GM18861 (cell line): ENCODE data around the gene SUGCT.

Experiments used
- ATAC-seq: cut with Tn5 transposase; IDR thresholded peaks from one replicate; pipeline ENCODE4 v1.9.1; 2021; ENCODE audit not compliant: unreplicated experiment

Gene SUGCT

GRCh38 chr7:40315277-40315676, 180.5 kb downstream of the SUGCT start:
- ATAC-seq, result no peak

- no peak for ATAC-seq
Measured at GRCh38 chr7:40316176-40316575, 181.4 kb downstream of the SUGCT start.

- no peak for ATAC-seq
Measured at GRCh38 chr7:40324914-40325313, 190.1 kb downstream of the SUGCT start.

DNA sequence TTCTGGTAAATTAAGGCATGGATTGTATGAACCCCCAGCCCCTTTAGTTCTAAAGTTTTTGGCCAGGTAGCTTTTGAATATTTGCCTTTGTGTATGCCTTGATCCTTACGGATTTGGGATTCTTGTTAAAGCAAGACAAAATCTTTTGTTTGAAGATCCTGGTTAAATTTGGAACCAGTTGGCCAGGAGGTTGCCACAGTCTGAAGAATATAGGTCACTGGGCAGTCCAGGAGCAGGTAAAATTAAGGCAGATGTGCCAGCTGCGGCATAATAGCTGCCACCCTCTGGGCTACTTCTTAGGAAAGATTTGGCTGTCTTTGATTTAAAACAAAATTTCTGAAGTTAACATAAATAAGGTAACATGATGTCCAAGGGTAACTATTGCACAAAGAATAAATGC, 192.3 kb downstream of the SUGCT start:
- ATAC-seq, result no peak

GRCh38 chr7:40327873-40328272, 193.1 kb downstream of the SUGCT start:
- no peak for ATAC-seq

DNA sequence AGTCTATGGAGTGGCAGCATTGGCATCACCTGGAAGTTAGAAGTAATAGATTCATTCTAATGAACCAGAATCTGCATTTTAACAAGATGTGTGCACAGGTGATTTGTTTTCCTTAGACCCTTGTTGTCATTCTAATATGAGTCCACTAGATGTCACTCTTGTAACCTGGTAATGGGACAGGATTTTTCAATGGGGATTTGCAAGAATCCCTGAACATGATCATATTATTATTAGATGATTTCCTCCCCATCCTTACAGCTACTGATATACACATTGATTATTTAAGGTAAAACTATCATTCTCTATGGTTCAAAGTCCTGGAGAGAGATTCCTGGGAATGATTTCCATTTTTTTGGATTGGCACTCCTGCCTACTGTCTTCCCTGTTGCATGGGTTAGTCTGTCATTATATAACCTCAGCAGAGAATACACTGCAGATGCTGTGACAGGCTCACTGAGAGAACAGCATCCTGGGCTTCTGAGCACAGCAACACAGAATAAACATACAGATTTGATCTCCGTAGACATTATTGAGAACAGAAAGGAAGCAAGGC, 194.9 kb downstream of the SUGCT start:
- peak; percentile 68 for ATAC-seq

DNA sequence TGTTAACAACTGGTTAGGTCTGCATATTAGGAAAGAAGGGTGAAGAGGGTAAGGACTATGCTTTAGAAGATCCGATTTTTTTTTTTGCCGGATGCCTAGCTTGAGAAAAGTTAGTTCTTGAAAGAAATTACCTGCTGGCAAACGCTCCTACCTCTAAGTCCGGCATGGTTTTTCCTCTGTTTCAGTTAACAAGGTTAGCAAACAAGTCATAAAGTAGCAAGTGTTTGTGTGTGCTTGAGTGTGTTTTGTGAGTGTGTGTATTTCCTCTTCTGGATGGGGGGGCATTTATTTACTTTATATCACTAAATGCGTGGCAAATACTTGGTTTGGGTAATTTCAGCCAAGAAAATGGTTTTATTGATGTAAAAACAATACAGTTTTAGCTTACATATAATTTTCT, 195.6 kb downstream of the SUGCT start:
- no peak for ATAC-seq

- no peak for ATAC-seq
Measured at GRCh38 chr7:40331915-40332314, 197.1 kb downstream of the SUGCT start.

DNA sequence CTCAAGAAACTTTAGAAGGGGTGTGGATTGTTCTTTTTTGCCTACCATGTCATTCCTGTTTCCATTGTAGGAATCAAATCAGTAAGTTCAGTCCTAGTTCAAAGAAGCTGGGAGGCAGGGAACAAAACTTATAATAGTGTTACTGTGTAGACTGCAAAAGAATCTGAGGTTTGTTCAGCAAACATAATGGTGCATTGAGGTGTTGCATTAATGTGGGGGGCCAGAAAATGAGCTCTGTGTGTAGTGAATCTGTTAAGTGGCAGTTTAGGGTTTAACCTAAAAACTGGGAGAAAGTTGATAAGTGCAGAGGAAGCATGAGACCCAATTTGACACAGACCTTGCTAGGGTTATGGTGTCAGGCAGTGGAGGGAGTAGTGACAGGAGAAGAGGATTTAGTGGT, 197.7 kb downstream of the SUGCT start:
- ATAC-seq, result no peak

DNA sequence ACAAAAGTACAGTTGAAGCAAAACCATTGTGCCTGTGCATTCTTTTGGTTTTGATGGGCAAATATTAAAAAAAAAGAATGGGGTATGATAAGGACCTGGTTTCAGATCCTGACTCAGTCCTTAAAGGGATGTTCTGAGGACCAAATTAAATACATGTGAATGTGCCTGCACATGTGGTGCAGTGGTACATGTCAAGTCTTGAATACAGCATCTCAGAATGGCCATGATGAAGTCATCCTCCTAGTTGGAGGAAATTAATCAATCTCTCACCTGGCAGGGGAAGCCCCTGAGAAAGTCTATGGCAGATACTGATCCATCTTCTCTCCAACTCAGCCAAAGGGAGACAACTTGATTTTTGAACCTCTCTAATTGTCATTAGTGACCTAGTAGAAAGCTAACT, 207.0 kb downstream of the SUGCT start:
- ATAC-seq, result no peak

- ATAC-seq, result no peak
Measured at GRCh38 chr7:40346554-40346953, 211.7 kb downstream of the SUGCT start.

GRCh38 chr7:40348126-40348728, 213.4 kb downstream of the SUGCT start:
- ATAC-seq, result no peak

- no peak for ATAC-seq
Measured at GRCh38 chr7:40350100-40350499, 215.3 kb downstream of the SUGCT start.

DNA sequence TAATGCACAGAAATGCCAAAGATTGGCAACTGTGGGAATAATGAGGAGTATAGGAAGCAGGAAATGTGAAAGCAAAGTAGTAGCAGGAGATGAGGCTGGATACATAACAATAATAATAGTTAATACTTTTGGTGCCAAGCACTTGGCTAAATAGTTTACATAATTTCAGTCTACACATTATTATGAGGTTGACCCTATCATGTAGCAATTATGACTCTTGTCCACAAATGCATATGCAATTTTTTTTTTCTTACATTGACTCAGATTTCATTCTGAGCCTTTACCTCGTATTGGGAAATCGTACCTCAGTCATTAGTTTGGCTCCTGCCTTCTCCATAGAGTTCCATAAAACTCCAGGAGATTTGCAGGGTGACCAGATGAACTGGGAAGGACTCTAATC, 219.9 kb downstream of the SUGCT start:
- no peak for ATAC-seq

GRCh38 chr7:40356312-40356711, 221.5 kb downstream of the SUGCT start:
- no peak for ATAC-seq

DNA sequence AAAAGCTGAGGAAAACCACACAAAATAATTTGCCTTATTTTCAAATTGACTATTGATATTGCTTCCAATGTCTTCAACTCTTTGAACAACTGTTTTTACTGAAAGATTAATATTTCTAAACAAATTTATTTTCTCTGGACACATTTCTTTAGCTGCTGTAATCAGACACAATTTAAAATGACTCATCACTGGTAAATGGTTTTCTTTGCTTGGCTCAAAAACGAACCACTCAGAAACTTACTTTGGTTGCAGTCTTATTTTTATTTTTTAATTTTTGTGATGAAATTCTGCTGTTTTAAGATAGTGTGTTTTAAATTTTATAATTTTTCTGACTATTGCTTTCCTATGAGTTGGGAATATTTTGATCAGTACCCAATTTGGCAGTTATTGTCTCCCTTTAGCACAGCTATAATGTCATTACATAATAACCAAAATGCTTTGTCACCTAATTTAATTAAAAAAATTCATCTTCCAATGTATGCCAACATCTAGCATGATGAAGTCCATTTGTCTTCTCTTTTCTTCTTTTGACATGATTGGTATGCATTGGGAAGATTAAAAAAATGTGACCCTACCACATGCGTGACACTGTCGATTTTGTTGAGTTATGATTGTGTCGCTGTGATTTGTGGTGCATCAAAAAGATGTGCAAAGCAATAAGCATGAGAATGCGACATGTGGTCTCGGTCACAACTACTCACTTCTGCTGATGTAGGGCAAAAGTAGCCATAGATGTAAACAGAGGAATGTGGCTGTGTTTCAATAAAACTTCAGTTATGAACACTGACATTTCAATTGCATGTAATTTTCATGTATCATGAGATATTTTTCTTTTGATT, 222.3 kb downstream of the SUGCT start:
- ATAC-seq, result no peak

DNA sequence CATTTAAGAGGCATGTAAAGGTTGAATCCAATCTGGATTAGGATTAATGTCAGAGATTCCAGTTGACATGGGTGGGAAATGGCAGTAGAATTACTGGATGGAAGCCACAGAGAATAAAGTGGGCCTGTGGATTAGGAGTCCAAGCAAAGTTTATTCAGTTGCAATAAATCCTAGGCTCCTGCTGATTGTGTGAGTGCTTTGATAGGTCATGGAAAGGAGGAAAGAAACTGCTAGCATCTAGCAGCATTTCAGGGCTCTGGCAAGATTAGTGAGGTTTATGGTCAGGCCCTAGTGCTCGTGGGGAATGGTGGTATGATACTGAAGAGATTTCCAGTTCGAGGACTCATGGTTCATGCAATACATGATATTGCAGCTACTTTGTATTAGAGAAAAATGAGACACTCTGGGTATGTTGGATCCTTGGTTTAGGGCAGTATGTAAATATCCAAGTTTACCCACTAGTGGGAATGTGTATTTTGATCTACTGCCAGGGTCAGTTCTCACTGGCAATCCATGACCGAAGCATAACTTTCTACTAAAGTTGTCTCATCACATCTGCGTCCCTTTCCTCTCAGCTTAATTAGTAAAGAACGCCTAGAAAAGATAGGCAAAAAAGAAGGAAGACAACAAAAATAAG, 235.0 kb downstream of the SUGCT start:
- ATAC-seq, result no peak

- ATAC-seq, result no peak
Measured at GRCh38 chr7:40371806-40372440, 237.1 kb downstream of the SUGCT start.

GRCh38 chr7:40374575-40374974, 239.8 kb downstream of the SUGCT start:
- ATAC-seq, result no peak

DNA sequence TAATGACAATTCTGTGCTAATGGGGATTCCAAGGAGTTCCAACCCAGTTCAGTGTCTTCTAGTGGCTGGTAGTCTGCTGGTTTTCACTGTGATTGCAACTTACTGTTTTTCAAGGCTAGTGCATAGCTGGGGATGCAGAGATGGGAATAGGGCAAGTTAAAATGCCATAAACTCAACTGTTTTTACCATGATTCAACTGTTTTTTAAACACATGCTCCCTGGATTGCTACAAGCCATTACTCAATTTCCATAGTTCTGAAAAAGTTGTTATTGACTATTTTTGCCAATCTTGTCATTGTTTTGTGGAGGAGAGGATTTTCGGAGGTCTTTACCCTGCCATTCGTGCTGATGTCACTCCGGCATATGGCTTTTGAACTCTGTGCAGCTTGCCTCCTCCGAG, 245.3 kb downstream of the SUGCT start:
- no peak for ATAC-seq

- ATAC-seq, result no peak
Measured at GRCh38 chr7:40382145-40382544, 247.3 kb downstream of the SUGCT start.
